ENCODE results near the gene BCO1.
A peak's percentile ranks its signal among the peaks of the same experiment; 100 is the strongest.

The BCO1 gene

DNA sequence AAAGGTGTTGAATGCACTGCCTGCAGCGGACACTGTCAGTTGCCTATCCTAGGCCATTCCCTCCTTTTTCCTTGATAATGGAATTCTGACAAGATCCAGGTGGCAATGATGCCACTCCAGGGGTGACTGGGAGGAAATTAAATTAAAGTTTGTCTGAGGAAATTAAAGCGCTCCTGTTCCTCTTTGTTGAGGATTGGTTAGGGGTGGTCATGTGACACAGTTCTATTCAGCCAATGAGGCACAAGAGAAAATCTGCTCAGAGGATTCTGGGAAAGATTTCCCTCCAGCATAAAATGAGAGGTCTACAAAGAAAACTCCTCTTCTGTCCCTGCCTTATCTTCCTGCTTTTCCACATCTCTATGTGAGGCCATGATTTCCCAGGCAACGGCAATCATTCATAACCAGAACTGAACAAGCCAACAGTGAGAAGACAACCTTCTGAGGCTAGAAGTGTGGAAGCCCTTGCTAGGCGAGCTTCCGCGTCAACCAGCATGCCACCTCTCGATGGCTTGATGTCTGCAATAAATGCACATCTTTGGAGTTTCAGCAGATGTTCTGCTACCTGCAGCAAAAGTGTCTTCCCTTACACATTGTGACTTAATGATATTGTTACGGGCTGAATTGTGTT lies 5.6 kb upstream of the BCO1 start:
- no peak for DNase-seq (ENCODE audit: low spot score)

DNA sequence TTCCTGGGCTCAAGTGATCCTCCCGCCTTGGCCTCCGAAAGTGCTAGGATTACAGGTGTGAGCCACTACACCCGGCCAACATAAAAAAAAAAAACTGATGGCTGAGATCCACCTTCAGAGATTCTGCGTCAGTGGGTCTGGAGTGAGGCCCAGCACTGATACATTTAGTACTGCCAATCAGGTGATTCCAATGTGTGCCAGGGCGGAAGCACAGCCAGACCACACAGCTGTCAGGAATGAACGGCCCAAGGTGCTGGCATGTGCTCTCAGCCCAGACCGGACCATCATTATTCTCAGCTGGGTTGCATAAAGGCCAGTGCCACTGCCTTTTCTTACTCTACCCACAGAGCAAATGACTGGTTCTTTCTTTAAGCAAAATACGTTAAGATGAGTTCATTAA lies 1.2 kb upstream of the BCO1 start:
- DNase-seq (ENCODE audit: low spot score) = no peak

DNA sequence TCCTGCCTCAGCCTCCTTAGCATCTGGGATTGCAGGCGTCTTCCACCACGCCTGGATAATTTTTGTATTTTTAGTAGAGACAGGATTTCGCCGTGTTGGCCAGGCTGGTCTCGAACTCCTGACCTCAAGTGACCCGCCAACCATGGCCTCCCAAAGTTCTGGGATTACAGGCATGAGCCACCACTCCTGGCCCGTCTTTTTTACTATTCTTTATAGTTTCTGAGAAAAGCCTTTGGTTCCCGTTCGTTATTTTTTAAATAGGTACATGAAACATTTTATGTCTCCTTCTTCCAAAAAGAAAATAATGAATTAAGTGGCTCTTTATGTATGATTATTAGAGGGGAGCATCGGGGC lies 570 bp upstream of the BCO1 start:
- DNase-seq (ENCODE audit: low spot score) = no peak

DNA sequence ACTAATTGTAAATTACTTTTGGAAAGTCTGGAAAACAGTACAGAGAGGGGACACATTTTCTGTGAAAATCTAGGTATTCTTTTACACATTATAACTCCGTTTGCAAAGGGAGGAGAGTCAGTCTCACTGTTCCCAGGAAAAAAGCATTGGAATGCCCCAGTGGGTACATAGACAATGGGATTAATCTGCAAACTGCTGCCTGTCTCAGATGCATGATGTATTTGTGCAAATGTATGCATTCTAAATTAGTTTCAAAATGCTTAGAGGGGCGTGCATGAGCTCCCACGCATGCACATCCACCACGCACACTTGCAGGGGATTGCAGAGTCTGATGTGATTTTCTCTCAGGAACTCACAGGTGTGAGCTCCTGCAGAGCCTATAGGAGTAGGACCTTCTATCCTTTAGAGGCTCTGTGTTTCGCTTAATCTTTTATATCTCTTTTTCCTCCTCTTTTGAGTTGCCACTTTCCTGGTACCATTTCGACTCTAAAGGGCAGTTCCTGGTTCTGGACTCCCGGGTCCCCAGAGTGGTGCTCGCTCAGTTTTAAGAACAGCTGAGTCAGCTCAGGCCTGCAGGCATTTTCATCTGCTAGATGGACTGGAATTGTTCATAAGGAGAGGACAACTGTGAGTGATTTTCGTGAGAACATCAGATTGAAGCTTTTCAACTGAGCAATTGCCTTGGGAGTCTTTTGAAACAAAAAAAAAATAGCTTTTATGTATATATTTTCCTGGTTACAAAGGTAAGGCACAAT lies 1.1 kb downstream of the BCO1 start:
- DNase-seq (ENCODE audit: low spot score) = no peak

DNA sequence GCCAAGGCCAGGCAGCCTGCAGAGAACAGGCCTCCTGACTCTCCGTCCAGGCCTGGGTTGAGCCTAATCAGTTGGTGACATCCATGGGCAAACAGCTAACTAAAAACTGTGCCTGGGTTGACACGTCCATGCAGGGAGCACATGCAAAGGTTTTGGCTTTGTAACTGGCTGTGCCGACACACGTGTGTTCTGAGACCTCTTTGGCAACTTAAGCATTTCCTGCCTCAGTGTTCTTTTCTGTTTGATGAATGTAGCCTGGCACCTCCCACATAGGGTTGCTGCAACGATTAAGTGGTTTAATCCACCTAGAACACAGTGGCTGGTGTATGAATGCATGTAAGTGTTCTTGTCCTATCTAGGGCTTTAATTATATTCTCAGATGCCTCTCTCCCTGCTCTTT lies 3.2 kb downstream of the BCO1 start:
- DNase-seq (ENCODE audit: low spot score) = no peak

DNA sequence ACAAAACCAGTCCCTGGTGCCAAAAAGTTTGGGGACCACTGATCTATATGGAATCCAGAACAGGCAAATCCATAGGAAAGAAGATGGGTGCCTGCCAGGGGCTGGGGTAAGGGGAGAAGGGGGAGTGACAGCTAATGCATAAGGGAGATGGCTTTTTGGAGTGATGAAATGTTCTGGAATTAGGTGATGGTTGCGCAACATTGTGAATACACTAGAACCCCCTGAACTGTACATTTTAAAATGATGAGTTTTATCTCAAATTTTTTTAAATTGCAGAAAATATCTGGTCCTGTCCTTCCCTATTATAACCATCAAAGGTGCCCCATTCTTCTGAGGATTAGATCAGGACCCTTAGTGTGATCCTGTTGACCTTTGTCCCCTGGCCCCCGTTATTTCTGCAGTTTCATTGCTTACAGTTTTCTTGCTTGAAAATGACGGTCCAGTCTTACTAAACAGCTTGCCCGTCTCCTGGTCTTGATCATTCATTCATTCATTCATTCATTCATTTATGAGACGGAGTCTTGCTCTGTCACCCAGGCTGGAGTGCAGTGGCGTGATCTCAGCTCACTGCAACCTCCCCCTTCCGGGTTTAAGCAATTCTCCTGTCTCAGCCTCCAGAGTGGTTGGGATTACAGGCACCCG lies 4.6 kb downstream of the BCO1 start:
- no peak for DNase-seq (ENCODE audit: low spot score)

DNA sequence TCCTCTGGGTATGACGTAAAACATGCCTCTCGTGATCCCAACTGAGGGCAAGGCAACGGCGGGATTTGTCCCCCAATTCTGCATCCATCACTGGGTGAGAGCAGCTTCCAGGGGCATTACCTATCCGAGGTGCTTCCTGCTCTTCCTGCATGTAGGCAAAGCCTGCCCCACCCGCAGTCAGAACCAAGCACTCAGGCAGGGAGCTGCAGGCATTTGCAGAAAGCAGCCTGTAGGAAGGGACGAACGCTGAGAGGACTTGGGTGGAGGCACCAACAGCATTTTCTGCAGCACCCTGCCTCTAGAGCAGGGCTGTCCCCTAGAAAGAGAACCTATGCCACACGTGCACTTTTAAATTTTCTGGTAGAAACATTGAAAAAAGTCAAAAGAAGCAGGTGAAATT lies 5.5 kb downstream of the BCO1 start:
- DNase-seq (ENCODE audit: low spot score) = peak; percentile 21

DNA sequence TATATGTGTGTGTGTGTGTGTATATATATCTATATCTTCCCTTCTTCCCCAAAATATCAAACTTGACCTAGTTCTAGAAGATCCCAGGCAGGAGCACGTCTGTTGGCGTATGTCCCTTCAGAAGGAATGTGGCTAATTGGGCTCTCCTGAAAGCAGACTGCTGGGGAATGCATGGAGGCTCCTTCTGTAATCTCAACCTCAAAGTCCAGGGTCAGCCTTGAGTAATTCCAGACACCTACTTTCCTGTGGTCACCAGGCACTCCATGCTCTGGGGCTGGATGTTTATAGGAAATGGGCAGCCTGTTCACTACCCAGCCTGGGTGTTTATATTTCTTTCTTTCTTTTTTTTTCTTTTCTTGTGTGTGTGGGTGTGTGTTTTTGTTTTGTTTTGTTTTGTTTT lies 13.4 kb downstream of the BCO1 start:
- no peak for DNase-seq (ENCODE audit: low spot score)

DNA sequence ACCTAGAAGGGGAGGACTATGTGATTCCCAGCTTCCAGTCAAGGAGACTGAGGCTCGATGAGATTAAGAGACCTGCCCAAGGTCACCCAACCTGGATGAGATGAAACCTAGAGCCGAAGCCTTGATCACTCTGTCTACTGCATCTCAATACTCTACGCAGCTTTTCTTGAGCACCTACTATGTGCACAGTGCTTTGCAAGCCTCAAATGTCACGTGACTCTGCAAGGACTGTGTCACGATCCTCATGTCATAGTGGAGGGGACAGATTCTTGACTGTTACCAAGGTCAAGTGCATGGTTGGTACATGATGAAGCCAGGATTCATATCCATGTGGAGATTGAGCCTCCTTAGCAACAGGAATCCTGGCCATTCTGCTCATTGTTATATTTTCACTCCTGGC lies 14.7 kb downstream of the BCO1 start:
- no peak for DNase-seq (ENCODE audit: low spot score)

DNA sequence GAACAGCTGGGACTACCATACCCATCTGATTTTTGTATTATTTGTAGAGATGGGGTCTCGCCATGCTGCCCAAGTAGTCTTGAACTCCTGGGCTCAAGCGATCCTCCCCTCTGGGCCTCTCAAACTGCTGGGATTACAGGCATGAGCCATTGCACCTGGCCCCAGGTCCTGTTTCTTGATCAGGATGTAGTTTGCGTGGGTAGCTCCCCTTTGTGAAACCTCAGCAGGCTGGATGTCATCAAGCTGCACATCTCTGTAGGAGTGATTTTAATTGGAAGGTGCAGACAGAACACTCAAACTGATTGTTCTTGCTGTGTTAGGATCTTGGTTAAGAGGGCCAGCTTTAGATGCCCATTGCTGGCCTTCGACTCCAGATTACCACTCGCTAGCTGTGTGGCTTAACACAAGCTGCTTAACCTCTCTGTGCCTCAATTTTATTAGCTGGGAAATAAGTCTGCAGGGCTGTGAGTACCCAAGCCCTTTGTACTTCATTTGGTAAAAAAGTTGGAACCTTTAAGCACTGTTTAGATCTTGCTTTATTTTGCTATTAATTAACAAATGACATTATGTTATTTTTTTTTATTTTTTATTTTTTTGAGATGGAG lies 16.5 kb downstream of the BCO1 start:
- no peak for DNase-seq (ENCODE audit: low spot score)

DNA sequence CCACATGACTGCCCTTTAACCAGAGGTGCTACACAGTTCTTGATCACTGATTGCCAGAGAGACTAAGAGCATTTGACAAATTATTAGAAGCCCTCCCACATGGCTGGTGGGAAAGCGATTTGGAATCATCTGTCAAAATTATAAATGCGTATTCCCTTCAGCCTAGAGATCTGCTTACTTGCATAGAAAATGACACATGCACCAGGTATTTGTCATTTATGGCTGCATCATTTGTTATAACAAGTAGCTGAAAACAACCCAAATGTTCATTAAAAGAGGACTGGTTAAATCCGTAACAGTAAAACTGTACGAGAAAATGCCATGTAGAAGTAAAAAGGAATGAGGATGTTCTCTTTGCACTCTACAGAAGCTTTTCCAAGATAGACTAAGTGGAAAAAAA lies 21.4 kb downstream of the BCO1 start:
- no peak for DNase-seq (ENCODE audit: low spot score)

DNA sequence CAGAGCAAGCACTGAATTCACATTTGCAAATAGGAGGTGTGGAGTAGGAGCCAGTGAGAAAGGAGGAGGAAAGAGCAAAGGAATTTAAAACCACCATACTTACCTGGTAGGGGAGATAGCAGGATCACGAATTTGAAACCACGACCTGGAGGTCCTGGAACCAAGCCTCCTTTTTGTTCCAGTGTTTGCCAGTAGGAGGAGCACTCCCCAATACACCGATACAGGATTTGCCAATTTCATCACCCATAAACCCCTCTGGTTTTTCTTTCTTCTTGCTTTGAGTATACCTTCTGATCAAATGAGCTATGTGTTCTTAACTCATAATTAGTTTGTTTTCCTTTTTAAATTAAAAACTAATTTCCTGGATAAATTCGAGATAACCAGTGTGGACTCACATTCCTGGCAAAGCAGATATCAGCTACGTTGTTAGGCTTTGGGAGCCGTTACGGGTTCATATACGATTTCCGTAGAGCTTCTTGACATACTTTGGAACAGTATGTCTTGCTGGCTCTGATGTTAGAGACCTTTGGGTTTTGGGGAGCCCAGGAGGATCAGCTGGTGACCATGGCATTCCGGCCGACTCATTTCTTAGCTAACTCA lies 22.7 kb downstream of the BCO1 start:
- peak; percentile 57 for DNase-seq (ENCODE audit: low spot score)

DNA sequence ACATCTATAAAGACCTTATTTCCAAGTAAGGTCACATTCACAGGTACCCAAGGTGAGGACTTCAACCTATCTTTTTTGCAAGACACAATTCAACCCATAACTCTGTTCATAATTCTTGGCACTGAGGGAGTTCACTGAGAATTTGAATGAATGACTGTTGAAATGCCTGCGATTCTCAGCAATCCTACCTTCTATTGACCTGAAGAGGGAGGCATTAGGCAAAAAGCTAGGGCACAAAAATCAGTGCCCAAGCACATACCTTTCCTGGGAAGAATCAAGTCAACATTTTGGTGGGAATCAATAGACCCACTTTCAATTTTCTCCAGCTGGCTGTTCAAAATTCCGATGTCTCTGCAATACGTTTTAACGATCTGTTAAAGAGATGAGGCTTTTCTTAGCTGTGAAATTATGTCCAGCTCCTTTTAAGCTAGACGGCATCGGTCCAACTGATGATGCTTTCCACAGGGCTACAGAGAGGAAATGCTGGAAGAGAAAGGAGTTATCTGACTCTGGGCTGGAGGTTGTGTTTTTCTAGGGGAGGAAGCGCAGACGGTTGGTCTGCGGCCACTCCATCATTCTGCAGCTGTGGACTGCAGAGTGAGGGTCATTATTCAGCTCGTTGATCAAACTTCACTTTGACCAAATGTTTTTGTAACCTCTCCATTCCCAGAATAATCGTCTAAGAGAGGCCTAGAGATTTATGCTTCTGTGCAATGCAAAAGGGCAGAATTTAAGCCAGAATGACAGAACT lies 25.2 kb downstream of the BCO1 start:
- DNase-seq (ENCODE audit: low spot score) = no peak

DNA sequence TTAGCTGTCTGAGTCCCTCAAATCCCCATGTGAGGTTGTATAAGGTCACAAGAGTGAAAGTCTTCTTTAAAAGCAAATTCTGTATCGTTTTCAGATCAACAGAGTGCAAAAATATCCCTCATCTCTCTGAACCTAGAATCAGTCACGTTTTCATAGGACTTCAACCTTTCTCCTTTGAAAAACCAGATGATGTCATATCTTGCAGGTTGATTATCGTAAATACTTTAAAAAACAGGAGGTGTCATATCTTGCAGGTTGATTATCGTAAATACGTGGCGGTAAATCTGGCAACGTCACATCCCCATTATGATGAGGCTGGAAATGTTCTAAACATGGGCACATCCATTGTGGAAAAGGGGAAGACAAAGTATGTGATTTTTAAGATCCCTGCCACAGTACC lies 25.9 kb downstream of the BCO1 start:
- no peak for DNase-seq (ENCODE audit: low spot score)

DNA sequence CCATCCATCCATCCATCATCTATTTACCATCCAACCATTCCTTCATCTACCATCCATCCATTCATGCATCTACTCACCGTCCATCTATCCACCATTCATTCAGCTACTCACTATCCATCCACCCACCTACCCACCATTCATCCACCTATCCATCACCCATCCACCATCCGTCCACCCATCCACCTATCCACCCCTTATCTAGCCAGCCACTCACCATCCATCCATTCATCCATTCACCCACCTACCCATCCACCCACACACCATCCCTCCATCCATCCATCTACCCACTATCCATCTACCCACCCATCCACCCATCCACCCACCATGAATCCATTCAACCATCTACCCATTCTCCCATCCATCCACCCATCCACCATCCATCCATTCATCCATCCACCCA lies 26.6 kb downstream of the BCO1 start:
- no peak for DNase-seq (ENCODE audit: low spot score)

DNA sequence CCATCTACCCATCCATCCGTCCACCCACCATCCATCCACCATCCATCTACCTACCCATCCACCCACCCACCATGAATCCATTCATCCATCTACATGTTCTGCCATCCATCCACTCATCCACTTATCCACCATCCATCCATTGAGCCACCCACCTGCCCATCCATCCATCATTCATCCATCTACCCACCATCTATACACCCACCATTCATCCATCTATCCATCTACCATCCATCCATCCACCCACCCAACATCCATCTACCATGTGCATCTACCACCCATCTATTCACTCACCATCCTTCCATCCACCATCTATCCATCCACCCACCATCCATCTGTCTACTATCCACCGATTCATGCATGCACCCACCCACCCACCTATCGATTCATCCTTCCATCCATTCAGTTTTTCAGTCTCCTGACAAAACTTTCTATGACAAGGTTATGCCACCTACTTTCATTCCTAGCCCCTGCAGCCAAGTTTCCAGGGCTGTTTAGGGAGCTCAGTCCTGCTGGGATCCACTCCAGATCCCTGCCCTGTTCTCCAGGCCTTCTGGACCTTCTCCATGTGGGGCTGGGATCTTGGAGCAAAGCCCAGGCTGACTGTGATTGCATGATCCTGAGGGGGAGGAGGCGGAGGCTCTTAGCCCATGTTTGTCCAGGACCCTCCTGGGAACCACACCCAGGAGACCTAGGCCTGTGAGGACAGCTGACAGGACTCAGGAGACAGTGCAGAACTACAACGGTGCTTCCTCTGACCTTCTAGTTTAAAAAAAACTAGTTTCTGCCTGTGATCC lies 27.4 kb downstream of the BCO1 start:
- DNase-seq (ENCODE audit: low spot score) = no peak

DNA sequence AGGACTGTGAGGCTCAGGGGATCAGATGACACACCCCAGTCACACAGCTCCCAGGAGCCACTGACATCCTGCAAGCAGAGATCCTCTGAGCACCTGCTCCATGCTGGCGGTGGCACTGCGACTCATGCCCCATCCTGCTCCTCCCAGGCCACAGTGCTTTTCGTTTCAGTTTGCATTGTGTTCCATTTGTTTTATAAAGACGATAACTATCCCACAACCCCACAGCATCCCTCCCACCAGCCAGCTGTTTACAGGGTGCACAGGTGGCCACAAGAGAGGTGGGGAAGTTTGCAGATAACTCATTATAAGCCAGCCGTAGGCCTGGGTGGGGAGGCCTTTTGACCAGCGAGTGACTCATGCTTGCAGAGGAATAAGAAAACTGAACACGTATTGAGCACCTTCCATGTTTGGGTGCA lies 28.2 kb downstream of the BCO1 start:
- no peak for DNase-seq (ENCODE audit: low spot score)

DNA sequence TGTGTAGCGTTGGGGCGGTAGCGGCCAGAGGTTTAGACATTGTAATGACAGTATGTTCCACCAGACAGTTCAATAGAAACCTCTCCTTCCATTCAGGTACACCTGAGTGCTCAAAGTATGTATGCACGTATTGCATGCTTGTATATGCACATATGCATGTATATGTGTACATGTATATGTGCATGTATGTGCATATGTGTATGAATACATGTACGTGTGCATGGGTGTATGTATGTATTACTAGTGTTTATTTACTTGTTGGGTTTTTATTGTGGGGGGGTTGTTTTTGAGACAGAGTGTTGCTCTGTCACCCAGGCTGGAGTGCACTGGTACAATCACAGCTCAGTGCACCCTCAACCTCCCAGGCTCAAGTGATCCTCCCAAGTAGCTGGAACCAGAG lies 30.0 kb downstream of the BCO1 start:
- DNase-seq (ENCODE audit: low spot score) = no peak

DNA sequence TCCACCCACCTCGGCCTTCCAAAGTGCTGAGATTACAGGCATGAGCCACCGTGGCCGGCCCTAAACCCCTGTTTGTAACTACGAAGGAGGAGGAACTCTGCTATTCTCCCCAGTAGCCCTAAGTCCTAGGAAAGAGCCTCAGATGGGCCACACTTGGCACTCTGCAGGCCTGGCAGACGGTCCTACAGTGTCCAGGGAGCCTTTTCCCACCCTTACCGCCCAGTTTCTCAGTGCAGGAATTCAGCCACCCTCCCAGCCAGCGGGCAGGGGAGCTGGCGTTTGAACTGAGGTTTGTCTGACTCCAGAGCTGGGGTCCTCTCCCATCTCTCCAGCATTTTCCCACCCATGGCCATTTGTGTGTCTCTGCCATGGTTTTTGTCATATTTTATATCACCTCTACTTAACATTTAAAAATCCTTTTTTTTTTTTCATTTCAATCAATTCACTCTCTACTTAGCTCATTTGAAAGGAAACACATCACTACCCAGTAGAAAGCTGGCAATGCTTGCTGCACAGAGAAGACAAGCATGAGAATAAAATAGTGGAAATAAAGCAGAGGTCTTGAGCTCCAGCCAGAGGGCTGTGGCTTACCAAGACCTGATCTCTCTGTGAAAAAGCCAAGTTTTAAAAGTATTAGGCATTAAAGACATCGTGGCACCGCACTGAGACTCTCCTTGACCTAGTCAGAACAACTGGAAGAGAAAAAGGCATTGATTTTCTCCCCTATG lies 34.9 kb downstream of the BCO1 start:
- no peak for DNase-seq (ENCODE audit: low spot score)

DNA sequence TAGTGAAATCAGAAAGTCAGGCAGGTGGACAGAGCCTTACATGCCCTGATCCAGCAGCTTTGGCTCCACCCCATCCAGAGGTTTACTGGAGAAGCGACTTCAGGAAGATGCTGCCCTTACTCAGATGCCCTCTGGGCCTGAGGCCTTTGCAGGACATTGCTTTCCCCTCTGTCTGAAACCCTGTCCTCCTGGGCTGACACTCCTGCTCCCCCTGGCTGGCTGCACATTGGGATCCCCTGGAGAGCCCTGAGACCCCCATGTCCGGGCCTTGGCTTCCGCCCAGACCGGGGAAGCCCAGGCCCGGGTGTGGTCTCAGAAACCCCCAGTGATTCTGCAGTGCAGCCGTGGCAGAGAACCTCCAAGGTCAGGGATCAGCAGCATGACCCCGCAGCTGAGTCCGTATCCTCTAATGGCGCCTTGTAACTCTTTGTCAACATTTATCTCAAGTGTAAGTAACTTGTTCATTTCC lies 36.6 kb downstream of the BCO1 start:
- no peak for DNase-seq (ENCODE audit: low spot score)
